ENCODE results near the gene TRIO.

- no peak for TF ChIP-seq CTCF (IDR thresholded peaks at IDR 0.05)
- peak in 1 of 4 donors; percentile 18 for TF ChIP-seq POLR2A (IDR thresholded peaks at IDR 0.05)
These were observed 69.7 kb downstream of the TRIO start for GRCh38 chr5:14212838-14213237.
